ENCODE measurements around the gene A4GNT.

Gene A4GNT

DNA sequence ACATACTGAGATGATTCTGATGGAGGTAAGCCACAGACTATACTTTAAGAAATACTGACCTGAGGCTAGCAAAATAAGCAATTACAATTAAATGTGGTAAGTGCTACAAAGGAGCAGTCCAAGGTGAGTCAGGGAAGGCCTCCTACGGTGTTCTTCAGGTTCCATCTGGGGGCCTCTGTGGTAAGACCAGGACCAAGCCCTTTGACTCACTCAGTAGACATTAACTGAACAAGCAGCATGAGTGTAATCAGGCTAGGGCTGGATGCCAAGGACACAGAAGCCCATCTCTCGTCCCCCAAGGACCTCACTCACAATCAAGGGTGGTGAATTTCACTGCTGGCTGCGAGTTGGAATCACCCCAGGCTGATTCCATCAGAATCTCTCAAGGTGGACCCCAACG, 54.1 kb downstream of the A4GNT start:
- DNase-seq = no peak
